Heart right ventricle (tissue), 16 donors: ENCODE results near the gene NEK2. TPM values are rescaled to one million over a fixed set of nuclear protein-coding genes. Genes with fewer than 3 reads are reported as not detected.

Experiments used
- ATAC-seq, 8 donors: fragments of 200-7000 bp; cut with Tn5 transposase; one replicate each; pipeline ENCODE4 v1.9.1; 2020; ENCODE audit warnings: mild to moderate bottlenecking in 8 of 8, moderate library complexity in 8 of 8, moderate number of reproducible peaks in 1 of 8
- DNase-seq, 2 donors: peaks; one replicate each; pipeline ENCODE4 v3.0.0-alpha.2; 2020
- H3K27ac ChIP-seq, 10 donors: fragments of 200-600 bp; sonication (generic) in 2 of 10; one replicate each; pipeline versions ENCODE4 v1.5.0 to v1.8.0; 2020 to 2022; ENCODE audit warnings: mild to moderate bottlenecking in 3 of 10
- H3K27me3 ChIP-seq, 7 donors: fragments of 200-600 bp; one replicate each; pipeline ENCODE4 v1.8.0; 2021 to 2022; ENCODE audit warnings: mild to moderate bottlenecking in 2 of 7
- H3K36me3 ChIP-seq, 9 donors: fragments of 200-600 bp; sonication (generic) in 1 of 9; one replicate each; pipeline versions ENCODE4 v1.5.0 to v1.8.0; 2020 to 2022; ENCODE audit warnings: mild to moderate bottlenecking in 2 of 9
- H3K4me1 ChIP-seq, 9 donors: fragments of 200-600 bp; sonication (generic) in 1 of 9; one replicate each; pipeline versions ENCODE4 v1.5.0 to v1.8.0; 2020 to 2022; ENCODE audit warnings: mild to moderate bottlenecking in 4 of 9
- H3K4me3 ChIP-seq, 10 donors: fragments of 200-600 bp; sonication (generic) in 2 of 10; one replicate each; pipeline versions ENCODE4 v1.5.0 to v1.8.0; 2020 to 2022; ENCODE audit warnings: mild to moderate bottlenecking in 7 of 10, moderate library complexity in 2 of 10
- H3K9me3 ChIP-seq, 11 donors: fragments of 200-600 bp in 10 of 11; sonication (generic) in 2 of 11; one replicate each; pipeline versions ENCODE4 v1.5.0 to v1.8.0; 2013 to 2022; ENCODE audit warnings: mild to moderate bottlenecking in 2 of 11, control low read depth in 1 of 11, moderate library complexity in 1 of 11
- WGBS, 2 donors: extraction: QIAGEN DNeasy Blood & Tissue Kit; methylation state at CpG; one replicate each; pipeline ENCODE4 v1.1.7; 2013; ENCODE audit warnings: inconsistent platforms in 1 of 2; 5-methylcytosine and 5-hydroxymethylcytosine counted together
- intact Hi-C, 10 donors: fragments of 100-400 bp; cut with DNase I; formaldehyde crosslinking; loops; one replicate each; pipeline versions ENCODE4 v1.11.1 to v1.14.2; 2022
- polyA plus RNA-seq, 2 donors: library from polyadenylated mRNA; stranded (reverse); fragments of 200-250 nt; gene quantifications; one replicate each; pipeline ENCODE4 v1.2.3, GENCODE V29; 2013
- total RNA-seq, 10 donors: library from RNA; stranded (reverse); fragmentation: NEBNext Ultra II Directional in 3 of 10; extraction: Animal tissue kit (Norgen Biotek cat#: 25700) in 3 of 10; gene quantifications; one replicate each; pipeline versions ENCODE4 v1.2.1 to v1.2.4, GENCODE V29; 2021 to 2023
- TF ChIP-seq, protein P1 (sequence below), 9 donors: fragments of 200-600 bp; sonication (generic) in 2 of 9; IDR thresholded peaks; one replicate each; pipeline versions ENCODE4 v1.5.0 to v1.8.0; 2021 to 2022; ENCODE audit warnings: antibody characterized with exemption in 9 of 9, mild to moderate bottlenecking in 5 of 9, moderate library complexity in 1 of 9
- donor health status: Arrhythmogenic right ventricular cardiomyopathy.
- donor health status: ischemic (EF 13 %, LVEDD 7.1; RV severe dilation, severe dysfunction).
- donor health status: healthy with polysubstance abuse.
- donor health status: DM: no; HTN: yes; CAD: no.
- donor health status: DM: no; HTN: no; CAD: no.
- donor health status: ischemic (EF 25% LVEDD 6.9; RV normal size, moderate dysfunction).
- donor health status: ischemic (EF 25% LVEDD 5.7; RV mildly dilated, moderate dysfunction).
- donor health status: healthy.
- donor health status: DM: yes; HTN: yes; CAD: no.
- donor health status: Ischemic cardiomyopathy.
- donor health status: ischemic (EF 35%, LVEDD 5.7; RV mildly dilated, moderate dysfunction).
- donor health status: nonischemic (EF 11% LVEDD 7.7; RV severe dilation, severe dysfunction).
- donor health status: DM: yes; HTN: yes; CAD: no.
- donor health status: PGD.
- donor health status: ischemic (EF 29% LVEDD 5.4; RV normal size, mild dysfunction).
- donor health status: nonischemic (EF 23%, LVEDD 6.1; RV moderate dilation, normal function).

Gene NEK2
- total and polyA plus RNA-seq, 12 donors = 0.04 to 2.1 (median 0.19) TPM; not detected in 6

DNA sequence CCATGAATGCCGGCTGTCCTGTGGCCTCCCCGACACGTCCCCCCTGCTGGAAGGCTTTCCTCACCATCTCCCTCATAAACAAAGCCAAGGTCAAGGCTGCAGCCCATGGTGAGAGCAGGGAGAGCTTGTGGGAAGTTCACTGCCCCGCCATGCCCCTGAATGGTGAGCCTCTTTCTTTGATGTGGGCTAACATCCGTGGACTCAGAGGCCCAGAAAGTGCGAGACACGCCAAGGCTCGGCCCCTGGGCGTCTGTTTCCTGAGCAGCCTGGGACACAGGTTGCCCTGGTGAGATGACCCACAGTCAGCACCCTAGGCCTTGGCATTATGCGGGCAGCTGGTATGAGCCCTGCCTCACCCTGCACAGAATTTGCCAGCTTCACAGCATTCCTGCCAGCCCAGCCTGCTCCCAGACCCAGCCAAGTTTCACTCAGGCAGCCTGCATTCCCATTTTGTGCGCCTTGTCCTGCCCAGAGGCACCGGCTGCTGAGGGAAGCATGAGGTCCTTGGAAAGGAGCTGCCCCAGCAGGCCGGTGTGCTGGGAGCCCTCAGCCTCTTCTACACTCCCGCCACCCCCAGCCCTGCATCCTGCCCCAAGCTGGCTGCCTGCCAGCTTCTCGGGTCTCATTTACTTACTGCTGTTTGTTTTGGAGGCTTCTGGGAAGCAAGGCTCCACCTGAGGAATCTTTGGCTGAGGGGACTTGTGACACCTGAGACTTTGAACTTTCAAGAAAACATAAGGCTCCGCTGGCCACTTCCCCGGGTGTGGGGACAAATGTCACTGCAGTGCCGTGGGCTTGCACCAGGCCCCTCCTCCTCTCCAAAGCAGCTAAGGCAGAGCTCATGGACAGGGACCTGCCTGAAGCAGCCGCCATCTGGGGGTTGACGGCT, 31.9 kb downstream of the NEK2 start:
- WGBS, 2 donors = 47 to 48% methylated on average over 20 of the region's 20 CpGs
- Histone ChIP-seq H3K4me3 (no peak overlapping the region), H3K27me3 (no peaks in the 10 kb centered on the region), H3K4me1 (peaks cover 0 to 20% (median 10%) of the 10 kb centered on the region in 9 donors), H3K27ac (peak overlapping the region in 4 of 10 donors; percentile 26 to 60 (median 40)), H3K9me3 (no peaks in the 10 kb centered on the region), H3K36me3 (no peaks in the 10 kb centered on the region)
- intact Hi-C loops = no loop called here
- ATAC-seq (peak in 7 of 8 donors; percentile 52 to 62 (median 56)), DNase-seq (no peak)
- TF ChIP-seq, protein P1, sequence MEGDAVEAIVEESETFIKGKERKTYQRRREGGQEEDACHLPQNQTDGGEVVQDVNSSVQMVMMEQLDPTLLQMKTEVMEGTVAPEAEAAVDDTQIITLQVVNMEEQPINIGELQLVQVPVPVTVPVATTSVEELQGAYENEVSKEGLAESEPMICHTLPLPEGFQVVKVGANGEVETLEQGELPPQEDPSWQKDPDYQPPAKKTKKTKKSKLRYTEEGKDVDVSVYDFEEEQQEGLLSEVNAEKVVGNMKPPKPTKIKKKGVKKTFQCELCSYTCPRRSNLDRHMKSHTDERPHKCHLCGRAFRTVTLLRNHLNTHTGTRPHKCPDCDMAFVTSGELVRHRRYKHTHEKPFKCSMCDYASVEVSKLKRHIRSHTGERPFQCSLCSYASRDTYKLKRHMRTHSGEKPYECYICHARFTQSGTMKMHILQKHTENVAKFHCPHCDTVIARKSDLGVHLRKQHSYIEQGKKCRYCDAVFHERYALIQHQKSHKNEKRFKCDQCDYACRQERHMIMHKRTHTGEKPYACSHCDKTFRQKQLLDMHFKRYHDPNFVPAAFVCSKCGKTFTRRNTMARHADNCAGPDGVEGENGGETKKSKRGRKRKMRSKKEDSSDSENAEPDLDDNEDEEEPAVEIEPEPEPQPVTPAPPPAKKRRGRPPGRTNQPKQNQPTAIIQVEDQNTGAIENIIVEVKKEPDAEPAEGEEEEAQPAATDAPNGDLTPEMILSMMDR (IDR thresholded peaks at IDR 0.05) = no peak

DNA sequence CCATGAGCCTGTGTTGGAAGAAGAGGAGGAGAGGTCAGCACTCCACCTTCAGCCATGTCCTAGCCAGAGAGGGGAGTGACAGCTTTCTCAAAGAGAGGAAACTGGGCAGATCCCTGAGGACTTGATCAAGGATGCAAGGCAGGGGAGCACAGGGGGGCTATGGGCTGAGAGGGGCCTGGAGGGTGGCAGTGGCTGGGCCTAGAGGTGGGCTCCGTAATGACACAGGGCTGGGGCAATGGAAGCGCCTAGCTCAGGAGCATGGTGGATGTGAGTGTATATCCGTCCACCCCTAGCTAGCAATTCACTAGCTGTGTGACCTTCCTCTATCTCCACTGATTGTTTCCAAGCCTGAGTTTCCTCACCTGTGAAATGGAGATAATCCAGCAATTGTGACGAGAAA, 32.6 kb downstream of the NEK2 start:
- ATAC-seq (peak in 1 of 8 donors; percentile 44), DNase-seq (no peak)
- Histone ChIP-seq H3K36me3 (no peaks in the 10 kb centered on the region), H3K27ac (no peak overlapping the region), H3K27me3 (no peaks in the 10 kb centered on the region), H3K9me3 (no peaks in the 10 kb centered on the region), H3K4me1 (peaks cover 0 to 20% (median 10%) of the 10 kb centered on the region in 9 donors), H3K4me3 (no peak overlapping the region)
- intact Hi-C loops = no loop called here
- WGBS, 2 donors = 93% methylated on average over 4 of the region's 4 CpGs
- TF ChIP-seq, protein P1 (IDR thresholded peaks at IDR 0.05) = no peak

DNA sequence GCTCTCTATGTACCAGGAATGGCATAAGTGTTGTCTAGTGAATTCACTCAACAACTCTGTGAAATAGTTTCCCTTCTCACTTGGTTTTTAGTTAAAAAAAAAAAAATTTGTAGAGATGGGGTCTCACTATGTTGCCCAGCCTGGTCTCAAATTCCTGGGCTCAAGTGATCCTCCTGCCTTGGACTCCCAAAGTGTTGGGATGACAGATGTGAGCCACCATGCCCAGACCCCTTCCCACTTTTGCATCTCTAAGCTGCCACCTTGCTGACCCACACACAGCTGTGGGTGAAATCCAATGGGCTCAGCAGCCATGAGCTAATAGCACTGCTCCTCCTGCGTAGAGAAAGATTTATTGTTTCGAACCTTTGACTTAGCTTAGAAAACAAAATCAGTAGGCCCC, 33.5 kb downstream of the NEK2 start:
- Histone ChIP-seq H3K4me3 (no peak overlapping the region), H3K27ac (no peak overlapping the region), H3K9me3 (no peaks in the 10 kb centered on the region), H3K27me3 (no peaks in the 10 kb centered on the region), H3K36me3 (no peaks in the 10 kb centered on the region), H3K4me1 (peaks cover 0 to 17% (median 10%) of the 10 kb centered on the region in 9 donors)
- TF ChIP-seq, protein P1 (IDR thresholded peaks at IDR 0.05) = no peak
- no peak for ATAC-seq
- WGBS, 2 donors = 96 to 98% methylated on average over 2 of the region's 2 CpGs
- intact Hi-C loops = no loop called here
- no peak for DNase-seq

DNA sequence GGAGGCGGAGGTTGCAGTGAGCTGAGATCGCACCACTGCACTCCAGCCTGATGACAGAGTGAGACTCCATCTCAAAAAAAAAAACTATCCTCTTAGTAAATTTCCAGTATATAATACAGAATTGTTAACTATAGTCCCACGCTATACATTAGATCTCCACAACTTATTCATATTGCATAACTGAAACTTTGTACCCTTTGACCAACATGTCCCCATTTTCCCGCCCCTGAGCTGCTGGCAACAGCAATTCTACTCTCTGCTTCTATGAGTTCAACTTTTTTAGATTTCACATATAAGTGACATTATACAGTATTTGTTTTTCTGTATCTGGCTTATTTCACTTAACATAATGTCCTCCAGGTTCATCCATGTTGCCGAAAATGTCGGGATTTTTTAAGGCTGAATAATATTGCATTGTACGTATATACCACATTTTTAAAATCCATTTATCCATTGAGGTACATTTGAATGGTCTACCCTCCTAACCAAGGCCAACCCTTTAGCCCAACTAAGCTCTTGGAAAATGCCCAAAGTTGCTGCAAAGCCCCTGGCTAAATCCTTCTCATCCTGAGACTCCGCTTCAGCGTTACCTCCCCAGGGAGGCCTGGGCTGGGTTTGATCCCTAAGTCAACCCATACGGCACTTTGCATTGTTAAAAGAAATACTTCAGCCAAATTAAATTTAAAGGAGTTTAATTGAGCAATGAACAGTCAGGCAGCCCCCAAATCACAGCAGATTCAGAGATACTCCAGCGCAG, 34.2 kb downstream of the NEK2 start:
- H3K36me3 ChIP-seq = no peaks in the 10 kb centered on the region
- H3K27ac ChIP-seq = no peak overlapping the region
- WGBS, 2 donors = 95 to 97% methylated on average over 11 of the region's 11 CpGs
- H3K9me3 ChIP-seq = no peaks in the 10 kb centered on the region
- intact Hi-C loops = no loop called here
- H3K27me3 ChIP-seq = no peaks in the 10 kb centered on the region
- TF ChIP-seq, protein P1 (IDR thresholded peaks at IDR 0.05) = no peak
- peaks cover 0 to 17% (median 10%) of the 10 kb centered on the region in 9 donors for H3K4me1 ChIP-seq
- H3K4me3 ChIP-seq = no peak overlapping the region
- ATAC-seq = no peak
- DNase-seq = no peak
